ENCODE results near the gene ENG. TPM values are rescaled to one million over a fixed set of nuclear protein-coding genes. Genes with fewer than 3 reads are reported as not detected.

ENG gene
- total RNA-seq, 1 experiment from 2014 or later, result 29.9 TPM

DNA sequence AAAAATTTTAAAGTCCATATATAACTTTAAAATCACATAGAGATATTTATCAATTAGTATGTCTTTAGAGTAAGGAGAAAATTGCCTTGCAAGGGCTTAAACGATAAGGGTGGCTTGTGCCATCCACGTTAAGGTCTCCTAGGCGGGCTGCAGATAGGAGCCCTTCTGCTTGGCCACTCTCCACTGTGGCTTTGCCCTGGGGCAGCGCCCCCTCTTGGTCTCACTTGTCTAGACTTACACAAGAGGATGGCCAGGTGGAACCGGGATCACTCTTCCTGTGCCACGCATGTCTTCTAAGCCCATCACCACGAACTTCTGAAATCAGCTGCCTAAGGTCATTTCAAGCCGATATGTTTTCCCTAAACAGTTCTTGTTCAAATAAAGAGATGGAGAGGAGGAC lies 48.8 kb downstream of the ENG start:
- H3K27ac ChIP-seq (ENCODE audit: low read depth, low read length, poor library complexity, severe bottlenecking), result no peak overlapping the region
- H3K27me3 ChIP-seq (replicated peaks; ENCODE audit: insufficient read depth, low read depth, low read length, poor library complexity), result no peaks in the 10 kb centered on the region
- ChIA-PET POLR2A (ENCODE audit: low non-redundant PET) (no interaction called here), CTCF (no interaction called here)
- TF ChIP-seq EZH2 (IDR thresholded peaks at IDR 0.05; ENCODE audit: borderline replicate concordance, low read depth, low read length, poor library complexity, severe bottlenecking), result no peak
- TF ChIP-seq CTCF (conservative IDR thresholded peaks at IDR 0.05; ENCODE audit: low read depth, low read length), result peak; percentile 57
- no peak overlapping the region for H3K4me3 ChIP-seq (ENCODE audit: low read depth, low read length, poor library complexity, severe bottlenecking)
- peaks cover 14% of the 10 kb centered on the region for H3K4me1 ChIP-seq (ENCODE audit: insufficient read depth, low read length, poor library complexity, severe bottlenecking)
- BruUV-seq (replicated peaks), result no TSS peak
- peak; percentile 40 for DNase-seq (ENCODE audit: low spot score)
- no peaks in the 10 kb centered on the region for H3K9me3 ChIP-seq (ENCODE audit: low read depth, low read length, poor library complexity, severe bottlenecking)
- intact Hi-C loops (cut with micrococcal nuclease; ENCODE audit: unreplicated experiment), result no loop called here
- H3K36me3 ChIP-seq (ENCODE audit: insufficient read depth, low read length, poor library complexity, severe bottlenecking), result peaks cover 21% of the 10 kb centered on the region

- TSS peak; percentile 51 for BruUV-seq (replicated peaks)
- peak; percentile 33 for DNase-seq (ENCODE audit: low spot score)
- intact Hi-C loops (cut with micrococcal nuclease; ENCODE audit: unreplicated experiment), result loop anchor here (5.0 kb wide), 1 partner anchor 114 kb away; the partner anchor contains the start of gene ST6GALNAC4
- Histone ChIP-seq H3K27ac (ENCODE audit: low read depth, low read length, poor library complexity, severe bottlenecking) (peak overlapping the region; percentile 96), H3K36me3 (ENCODE audit: insufficient read depth, low read length, poor library complexity, severe bottlenecking) (peaks cover 11% of the 10 kb centered on the region), H3K4me3 (ENCODE audit: low read depth, low read length, poor library complexity, severe bottlenecking) (peak overlapping the region; percentile 97), H3K27me3 (replicated peaks; ENCODE audit: insufficient read depth, low read depth, low read length, poor library complexity) (no peaks in the 10 kb centered on the region), H3K9me3 (ENCODE audit: low read depth, low read length, poor library complexity, severe bottlenecking) (no peaks in the 10 kb centered on the region), H3K4me1 (ENCODE audit: insufficient read depth, low read length, poor library complexity, severe bottlenecking) (peaks cover 14% of the 10 kb centered on the region)
- ChIA-PET CTCF (interaction anchor here (0.6 kb wide), 1 partner anchor 52 kb away, joined by 3 read pairs; no protein-coding TSS in a partner anchor), POLR2A (ENCODE audit: low non-redundant PET) (interaction anchor here (1.1 kb wide), 1 partner anchor 66 kb away, joined by 8 read pairs; no protein-coding TSS in a partner anchor)
- TF ChIP-seq CTCF (conservative IDR thresholded peaks at IDR 0.05; ENCODE audit: low read depth, low read length) (no peak), EZH2 (IDR thresholded peaks at IDR 0.05; ENCODE audit: borderline replicate concordance, low read depth, low read length, poor library complexity, severe bottlenecking) (no peak)
Measured at GRCh38 chr9:127803507-127804352, 50.7 kb downstream of the ENG start.

- Histone ChIP-seq H3K27me3 (replicated peaks; ENCODE audit: insufficient read depth, low read depth, low read length, poor library complexity) (no peaks in the 10 kb centered on the region), H3K9me3 (ENCODE audit: low read depth, low read length, poor library complexity, severe bottlenecking) (no peaks in the 10 kb centered on the region), H3K4me3 (ENCODE audit: low read depth, low read length, poor library complexity, severe bottlenecking) (peak within 1 kb of the TSS; percentile 97), H3K27ac (ENCODE audit: low read depth, low read length, poor library complexity, severe bottlenecking) (peak within 1 kb of the TSS; percentile 96), H3K36me3 (ENCODE audit: insufficient read depth, low read length, poor library complexity, severe bottlenecking) (peaks cover 11% of the 10 kb centered on the region), H3K4me1 (ENCODE audit: insufficient read depth, low read length, poor library complexity, severe bottlenecking) (peaks cover 14% of the 10 kb centered on the region)
- TF ChIP-seq EZH2 (IDR thresholded peaks at IDR 0.05; ENCODE audit: borderline replicate concordance, low read depth, low read length, poor library complexity, severe bottlenecking) (no peak), CTCF (conservative IDR thresholded peaks at IDR 0.05; ENCODE audit: low read depth, low read length) (no peak)
- ChIA-PET POLR2A (ENCODE audit: low non-redundant PET) (interaction anchor here (1.1 kb wide), 1 partner anchor 65 kb away, joined by 8 read pairs; no protein-coding TSS in a partner anchor), CTCF (interaction anchor here (0.6 kb wide), 1 partner anchor 52 kb away, joined by 3 read pairs; no protein-coding TSS in a partner anchor)
- peak; percentile 93 for DNase-seq (ENCODE audit: low spot score)
- intact Hi-C loops (cut with micrococcal nuclease; ENCODE audit: unreplicated experiment), result loop anchor here (5.0 kb wide), 1 partner anchor 114 kb away; the partner anchor contains the start of gene ST6GALNAC4
- no TSS peak for BruUV-seq (replicated peaks)
Measured at GRCh38 chr9:127802576-127803443, 51.6 kb downstream of the ENG start, which contains the start of gene FPGS. FPGS (plus strand) TSS chr9:127802882; CDS start chr9:127802925, 43 bp downstream.

Data from A673 (cell line).